MM.1S (cell line): Measurements from ENCODE around the gene MAP2K4.
"Not testable (repeated sequence)": the region's sequence is repeated elsewhere in the genome, so short reads cannot be mapped to it uniquely, and the experiment has no call there.

ENCODE experiments used
- DNase-seq: peaks from one replicate; pipeline ENCODE4 v3.0.0-alpha.2; 2015
- H2AFZ ChIP-seq: fragments of 300-600 bp; sonication (generic); 2 replicates; pipeline ENCODE4 v1.6.0; 2016; ENCODE audit warnings: antibody characterized with exemption, low read length
- H3F3A ChIP-seq: fragments of 300-600 bp; sonication (generic); 2 replicates; pipeline ENCODE4 v1.6.1; 2016; ENCODE audit warnings: mild to moderate bottlenecking, antibody characterized with exemption, low read length, moderate library complexity, mixed read lengths; ENCODE audit not compliant: insufficient read depth
- H3K27ac ChIP-seq: fragments of 300-600 bp; sonication (generic); 2 replicates; pipeline ENCODE4 v1.5.1; 2016; ENCODE audit warnings: mild to moderate bottlenecking, low read length
- H3K27me3 ChIP-seq: fragments of 300-600 bp; sonication (generic); replicated peaks from 2 replicates; pipeline ENCODE4 v1.6.0; 2016; ENCODE audit warnings: low read length; ENCODE audit not compliant: insufficient read depth
- H3K36me3 ChIP-seq: fragments of 300-600 bp; sonication (generic); replicated peaks from 2 replicates; pipeline ENCODE4 v1.6.1; 2016; ENCODE audit warnings: mild to moderate bottlenecking, low read length, mixed read lengths; ENCODE audit not compliant: insufficient read depth
- H3K4me1 ChIP-seq: fragments of 300-600 bp; sonication (generic); 2 replicates; pipeline ENCODE4 v1.6.1; 2016; ENCODE audit warnings: low read length, mixed read lengths
- H3K4me2 ChIP-seq: fragments of 300-600 bp; sonication (generic); 2 replicates; pipeline ENCODE4 v1.6.0; 2016; ENCODE audit warnings: low read depth, low read length
- H3K4me3 ChIP-seq: fragments of 300-600 bp; sonication (generic); 2 replicates; pipeline ENCODE4 v1.5.1; 2016; ENCODE audit warnings: low read length, mixed read lengths
- H3K79me2 ChIP-seq: fragments of 300-600 bp; sonication (generic); 2 replicates; pipeline ENCODE4 v1.6.1; 2016; ENCODE audit warnings: mixed run types, low read length, mixed read lengths
- H3K9ac ChIP-seq: fragments of 300-600 bp; sonication (generic); 2 replicates; pipeline ENCODE4 v1.6.1; 2016; ENCODE audit warnings: low read length, mixed read lengths
- H3K9me2 ChIP-seq: fragments of 300-600 bp; sonication (generic); replicated peaks from 2 replicates; pipeline ENCODE4 v1.6.1; 2016; ENCODE audit warnings: mild to moderate bottlenecking, low read length, mixed read lengths; ENCODE audit not compliant: insufficient read depth
- H3K9me3 ChIP-seq: fragments of 300-600 bp; sonication (generic); replicated peaks from 2 replicates; pipeline ENCODE4 v1.6.1; 2016; ENCODE audit warnings: mild to moderate bottlenecking, low read length, mixed read lengths; ENCODE audit not compliant: insufficient read depth
- H4K20me1 ChIP-seq: fragments of 300-600 bp; sonication (generic); 2 replicates; pipeline ENCODE4 v1.6.1; 2016; ENCODE audit warnings: mild to moderate bottlenecking, low read length, moderate library complexity, mixed read lengths; ENCODE audit not compliant: insufficient read depth
- CTCF ChIP-seq: fragments of 300-600 bp; sonication (generic); IDR thresholded peaks from 2 replicates; pipeline ENCODE4 v1.5.1; 2016; ENCODE audit warnings: antibody characterized with exemption, low read length, mixed read lengths
- EZH2 ChIP-seq: fragments of 300-600 bp; sonication (generic); optimal IDR thresholded peaks from 2 replicates; pipeline ENCODE3; 2017; ENCODE audit warnings: low read depth, mild to moderate bottlenecking, antibody characterized with exemption, low read length, mixed read lengths
- EZH2phosphoT487 ChIP-seq: fragments of 300-600 bp; sonication (generic); IDR thresholded peaks from 2 replicates; pipeline ENCODE4 v1.6.1; 2018; ENCODE audit warnings: antibody characterized with exemption, low read length

Gene MAP2K4

DNA sequence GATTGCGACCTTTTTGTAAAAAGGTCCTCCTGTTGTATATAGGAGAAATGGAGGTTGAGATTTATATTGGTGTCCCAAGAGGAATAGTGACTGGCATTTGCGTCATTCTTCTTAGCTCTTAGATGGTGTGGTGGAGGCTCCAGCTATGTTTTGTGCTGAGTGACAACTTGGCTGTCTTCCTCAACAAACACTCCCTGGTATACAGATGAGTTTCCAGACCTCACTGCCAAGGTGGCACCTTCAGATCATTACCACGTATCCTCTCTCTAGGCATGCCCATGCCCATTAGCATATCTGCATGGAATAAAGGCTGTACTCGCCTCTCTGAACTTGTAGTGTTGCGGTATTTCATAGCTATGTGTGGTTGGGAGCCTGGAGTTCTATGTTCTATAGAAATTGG, 120.0 kb downstream of the MAP2K4 start:
- TF ChIP-seq CTCF (no peak), EZH2phosphoT487 (no peak), EZH2 (no peak)

DNA sequence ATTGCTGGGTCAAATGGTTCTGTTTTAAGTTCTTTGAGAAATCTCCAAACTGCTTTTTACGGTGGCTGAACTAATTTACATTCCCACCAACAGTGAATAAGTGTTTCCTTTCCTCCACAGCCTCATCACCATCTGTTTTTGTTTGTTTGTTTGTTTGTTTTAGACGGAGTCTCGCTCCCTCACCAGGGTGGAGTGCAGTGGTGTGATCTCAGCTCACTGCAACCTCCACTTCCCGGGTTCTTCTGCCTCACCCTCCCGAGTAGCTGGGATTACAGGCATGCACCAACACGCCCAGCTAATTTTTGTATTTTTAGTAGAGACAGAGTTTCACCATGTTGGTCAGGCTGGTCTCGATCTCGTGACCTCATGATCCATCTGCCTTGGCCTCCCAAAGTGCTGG, 141.5 kb downstream of the MAP2K4 start:
- H3K4me2 ChIP-seq, H3K36me3 ChIP-seq, H3K27me3 ChIP-seq, H3K4me1 ChIP-seq, H3K9me2 ChIP-seq, H3F3A ChIP-seq, H3K4me3 ChIP-seq, H3K27ac ChIP-seq, DNase-seq, H3K9me3 ChIP-seq, H3K79me2 ChIP-seq, H4K20me1 ChIP-seq, H2AFZ ChIP-seq, H3K9ac ChIP-seq: not testable (repeated sequence)

More for the DNA sequence above, 120.0 kb downstream of the MAP2K4 start:
- Histone ChIP-seq H3K4me2 (no peak overlapping the region), H3K36me3 (peaks cover 8% of the 10 kb centered on the region; the same call in 1 of the 2 replicates), H2AFZ (no peak overlapping the region), H3K4me1 (no peaks in the 10 kb centered on the region), H3K9ac (no peak overlapping the region), H4K20me1 (no peaks in the 10 kb centered on the region), H3K27ac (no peak overlapping the region), H3K4me3 (no peak overlapping the region), H3K9me3 (no peaks in the 10 kb centered on the region; the same call in 1 of the 2 replicates), H3K79me2 (no peaks in the 10 kb centered on the region), H3K27me3 (no peaks in the 10 kb centered on the region), H3F3A (no peaks in the 10 kb centered on the region), H3K9me2 (no peaks in the 10 kb centered on the region)
- no peak for DNase-seq

- H3F3A ChIP-seq: no peaks in the 10 kb centered on the region
- no peaks in the 10 kb centered on the region for H4K20me1 ChIP-seq
- H3K79me2 ChIP-seq: no peaks in the 10 kb centered on the region
- no peak overlapping the region for H3K4me3 ChIP-seq
- H3K27ac ChIP-seq: no peak overlapping the region
- TF ChIP-seq CTCF (no peak), EZH2phosphoT487 (no peak), EZH2 (no peak)
- no peak for DNase-seq
- no peaks in the 10 kb centered on the region for H3K9me2 ChIP-seq
- no peak overlapping the region for H2AFZ ChIP-seq
- H3K4me1 ChIP-seq: no peaks in the 10 kb centered on the region
- H3K9me3 ChIP-seq: no peaks in the 10 kb centered on the region
- H3K27me3 ChIP-seq: no peaks in the 10 kb centered on the region
- no peaks in the 10 kb centered on the region for H3K36me3 ChIP-seq
- no peak overlapping the region for H3K9ac ChIP-seq
- no peak overlapping the region for H3K4me2 ChIP-seq
These were observed 143.4 kb downstream of the MAP2K4 start for GRCh38 chr17:12164085-12164484.

DNA sequence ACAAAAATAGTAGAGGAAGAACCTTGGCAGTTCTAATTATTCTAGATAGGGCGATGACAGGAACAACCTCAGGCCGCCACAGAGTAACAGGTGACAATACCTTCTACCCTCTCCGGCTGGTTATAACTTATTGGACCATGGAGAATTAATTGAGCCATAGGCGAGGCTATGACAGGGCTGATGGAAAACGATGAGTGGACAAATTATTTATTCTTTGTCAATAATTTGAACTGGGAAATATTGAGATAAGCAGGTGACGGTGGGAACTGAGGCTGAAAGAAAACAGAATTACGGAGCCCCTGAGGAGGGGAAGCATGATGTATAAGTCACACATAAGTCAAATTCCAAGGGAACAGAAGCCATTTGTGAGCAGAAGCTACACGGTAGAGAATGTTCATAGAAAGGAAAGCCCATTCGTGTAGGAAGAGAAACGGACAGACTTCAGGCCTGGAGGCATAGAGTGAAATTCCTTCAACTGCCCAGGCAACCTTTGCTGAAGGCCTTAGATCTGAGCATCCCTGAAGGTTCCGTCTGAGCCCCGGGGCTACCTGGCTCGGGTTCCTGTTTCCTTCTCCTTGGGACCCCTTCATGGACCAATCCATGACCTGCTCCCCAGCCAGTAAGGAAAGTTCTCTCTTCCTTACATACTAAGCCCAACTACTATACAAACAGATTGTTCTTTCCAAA, 158.1 kb downstream of the MAP2K4 start:
- Histone ChIP-seq H3K4me3 (no peak overlapping the region), H3K4me2 (no peak overlapping the region), H3K79me2 (no peaks in the 10 kb centered on the region), H4K20me1 (no peaks in the 10 kb centered on the region), H3K4me1 (no peaks in the 10 kb centered on the region), H3K27me3 (no peaks in the 10 kb centered on the region), H3F3A (no peaks in the 10 kb centered on the region), H3K27ac (no peak overlapping the region), H3K9me3 (no peaks in the 10 kb centered on the region), H3K9ac (no peak overlapping the region), H3K9me2 (no peaks in the 10 kb centered on the region), H2AFZ (no peak overlapping the region), H3K36me3 (no peaks in the 10 kb centered on the region)
- TF ChIP-seq CTCF (no peak), EZH2phosphoT487 (no peak), EZH2 (no peak)
- no peak for DNase-seq
